G401.6 (cell line): ENCODE measurements around the gene COL25A1.

Experiments
- FAIRE-seq: peaks from 2 replicates; lab custom pipeline; 2012; peaks lifted over from hg19 to GRCh38; lab: Jason Lieb, UNC

Gene COL25A1

DNA sequence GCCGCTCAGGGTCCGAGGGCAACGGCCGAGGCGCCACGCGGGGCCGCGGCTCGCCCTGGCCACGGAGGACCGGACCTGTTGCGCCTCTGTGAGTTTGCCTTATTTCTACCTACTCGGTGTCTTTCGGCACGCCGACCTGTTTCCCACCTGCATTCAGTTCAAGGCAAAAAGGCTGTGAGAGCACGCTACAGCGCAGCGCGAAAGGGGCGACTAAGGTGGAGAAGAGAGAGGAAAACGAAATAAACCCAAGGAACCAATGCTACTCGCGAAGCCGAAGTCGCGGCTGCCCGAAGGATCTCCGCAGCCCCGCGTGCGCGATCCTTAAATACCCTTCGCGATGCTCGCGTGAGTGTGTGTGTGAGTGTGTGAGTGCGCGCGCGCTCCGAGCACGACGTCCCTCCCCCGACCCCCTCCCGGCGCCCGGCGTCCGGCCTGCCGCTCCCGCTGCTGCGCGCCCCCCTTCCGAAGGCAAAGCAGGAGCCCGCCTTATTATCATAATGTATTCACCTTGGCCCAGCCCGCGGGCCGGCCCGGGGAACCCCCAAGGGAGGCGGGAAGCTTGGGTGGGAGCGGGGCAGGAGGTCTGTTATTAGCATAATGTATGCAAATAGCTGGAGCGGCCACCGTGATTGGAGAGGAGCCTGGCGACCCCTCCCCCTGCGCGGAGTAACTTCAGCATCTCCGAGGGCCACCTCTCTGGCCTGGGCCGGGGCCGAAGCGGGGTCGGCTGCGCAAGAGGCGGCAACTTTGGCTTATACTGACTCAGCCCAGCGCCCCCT, at the start of gene COL25A1:
TSS of gene COL25A1 (minus strand) at position 298 of the 779 bp plus-strand sequence.
- FAIRE-seq = no peak

DNA sequence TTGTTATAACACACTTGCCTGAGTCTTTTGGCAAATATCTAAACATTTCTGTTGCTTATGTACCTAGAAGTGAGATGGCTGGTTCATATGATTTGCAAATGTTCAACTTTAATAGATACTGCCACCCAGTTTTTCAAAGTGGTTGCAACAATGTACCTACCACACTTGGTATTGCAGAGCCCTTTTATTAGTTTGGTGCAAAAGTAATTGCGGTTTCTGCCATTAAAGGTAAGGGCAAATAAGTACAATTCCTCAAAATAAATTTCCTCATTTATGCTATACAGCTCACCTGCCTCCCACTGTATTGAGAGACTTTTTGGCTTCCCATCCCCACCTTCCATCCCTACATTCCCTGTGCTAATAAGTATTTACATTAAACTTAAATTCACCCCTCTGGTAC, 47.7 kb upstream of the COL25A1 start:
- no peak for FAIRE-seq

DNA sequence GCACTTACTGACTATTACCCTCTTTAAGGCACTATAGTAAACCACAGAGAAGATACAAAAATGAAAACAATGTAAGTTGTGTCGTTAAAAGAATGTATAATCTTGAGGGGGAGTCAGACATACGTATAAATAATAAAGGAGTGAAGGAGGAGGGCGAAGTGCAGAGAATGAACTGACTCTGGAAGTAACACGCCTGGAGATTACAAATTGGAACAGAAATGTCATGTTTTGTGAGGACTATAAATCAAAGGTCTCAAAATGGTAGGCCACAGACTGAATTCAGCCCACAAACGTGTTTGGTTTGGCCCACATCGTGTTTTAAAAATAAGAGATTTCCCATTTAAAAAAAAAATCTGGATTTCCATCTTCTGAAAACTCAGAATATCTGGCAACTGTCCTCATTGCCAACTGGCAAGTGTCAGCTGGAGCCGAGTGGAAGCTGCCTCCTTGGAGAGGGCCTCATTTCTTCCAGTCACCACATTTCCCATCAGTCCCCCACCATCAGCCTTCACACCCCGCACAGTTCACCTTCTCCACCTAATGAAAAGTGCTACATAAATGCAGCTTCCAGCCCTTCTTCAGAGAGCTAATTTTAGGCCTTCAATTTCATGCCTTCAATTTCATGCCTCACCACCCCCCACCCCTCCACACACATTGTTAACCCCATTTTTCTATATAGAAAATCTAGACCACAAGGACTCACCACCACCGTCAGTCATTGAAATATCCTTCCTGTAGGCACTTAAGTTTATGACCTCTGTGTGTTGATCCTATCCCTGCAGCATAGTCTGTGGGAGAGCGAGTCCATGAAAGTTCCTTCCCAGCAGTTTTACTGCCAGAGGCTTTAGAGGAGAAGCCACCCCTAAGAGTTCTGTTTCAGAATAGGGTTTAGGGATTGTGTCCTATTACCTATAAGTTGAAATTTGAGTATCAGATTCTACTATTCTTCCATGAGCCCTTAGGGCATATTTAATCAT, 32.0 kb upstream of the COL25A1 start:
- FAIRE-seq = no peak

DNA sequence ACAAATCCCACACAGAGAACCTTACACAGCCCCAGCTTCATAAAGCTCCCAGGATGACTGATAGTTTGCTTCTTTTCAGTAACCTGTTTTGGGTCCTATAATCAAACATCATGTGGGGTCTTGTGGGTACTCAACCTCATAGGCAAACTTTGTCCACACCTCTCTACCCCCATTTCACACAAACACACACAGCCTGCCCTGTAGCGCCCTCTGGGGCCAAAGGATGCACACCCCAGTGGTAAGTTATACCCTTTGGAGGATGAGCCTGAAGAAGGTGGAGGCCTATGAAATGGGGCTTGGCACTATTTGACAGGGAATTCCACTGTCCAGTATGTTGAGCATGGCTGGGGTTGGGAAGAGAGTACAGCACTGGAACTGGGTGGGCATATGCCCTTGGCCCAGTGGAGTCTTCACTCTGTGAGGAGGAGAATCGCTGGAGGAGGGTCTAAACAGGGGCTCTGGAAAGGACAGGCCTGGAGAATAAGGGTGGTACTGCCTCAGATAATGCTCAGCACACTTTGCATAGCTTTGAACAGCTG, 30.5 kb upstream of the COL25A1 start:
- no peak for FAIRE-seq

DNA sequence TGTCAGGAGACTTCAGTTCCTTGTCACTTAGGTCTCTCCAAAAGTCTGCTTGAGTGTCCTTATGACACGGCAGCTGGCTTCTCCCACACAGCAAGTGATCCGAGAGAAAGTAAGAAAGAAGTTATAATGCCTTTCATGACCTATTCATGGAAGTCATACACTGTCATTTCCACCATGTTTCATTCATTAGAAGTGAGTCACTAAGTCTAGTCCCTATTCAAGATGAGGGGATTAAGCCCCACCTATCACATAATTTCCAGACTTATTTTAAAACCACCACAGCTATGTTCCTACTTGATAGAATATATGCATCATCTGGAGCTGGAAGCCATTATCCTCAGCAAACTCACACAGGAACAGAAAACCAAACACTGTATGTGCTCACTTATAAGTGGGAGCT, 25.2 kb upstream of the COL25A1 start:
- FAIRE-seq = no peak

DNA sequence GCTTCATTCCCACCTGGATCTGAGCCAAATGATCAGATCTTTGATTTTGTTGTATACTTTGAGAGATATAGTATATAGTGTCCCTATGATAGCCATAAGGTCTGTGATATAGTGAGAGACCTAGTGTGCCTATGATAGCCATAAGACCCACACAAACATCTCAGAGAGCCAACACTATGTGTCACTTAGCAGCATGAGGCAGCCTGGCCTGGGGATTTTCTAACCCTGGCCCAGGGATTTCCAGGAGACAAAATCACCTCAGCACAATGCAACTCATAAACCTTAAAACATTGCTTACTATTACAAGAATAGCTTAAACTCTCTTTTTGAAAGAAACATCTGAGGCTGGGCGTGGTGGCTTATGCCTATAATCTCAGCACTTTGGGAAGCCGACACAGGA, 23.2 kb upstream of the COL25A1 start:
- FAIRE-seq = no peak

DNA sequence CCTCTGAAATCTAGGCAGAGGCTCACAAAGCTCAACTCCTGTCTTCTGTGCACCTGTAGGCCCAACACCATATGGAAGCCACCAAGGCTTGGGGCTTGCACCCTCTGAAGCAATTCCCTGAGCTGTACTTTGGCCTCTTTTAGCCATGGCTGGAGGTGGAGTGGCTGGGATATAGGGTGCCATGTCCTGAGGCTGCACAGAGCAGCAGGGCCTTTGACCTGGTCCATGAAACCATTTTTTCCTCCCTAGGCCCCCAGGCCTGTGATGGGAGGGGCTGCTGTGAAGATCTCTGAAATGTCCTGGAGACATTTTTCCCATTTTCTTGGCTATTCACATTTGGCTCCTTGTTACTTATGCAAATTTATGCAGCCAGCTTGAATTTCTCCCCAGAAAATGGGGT, 20.9 kb upstream of the COL25A1 start:
- FAIRE-seq = no peak

DNA sequence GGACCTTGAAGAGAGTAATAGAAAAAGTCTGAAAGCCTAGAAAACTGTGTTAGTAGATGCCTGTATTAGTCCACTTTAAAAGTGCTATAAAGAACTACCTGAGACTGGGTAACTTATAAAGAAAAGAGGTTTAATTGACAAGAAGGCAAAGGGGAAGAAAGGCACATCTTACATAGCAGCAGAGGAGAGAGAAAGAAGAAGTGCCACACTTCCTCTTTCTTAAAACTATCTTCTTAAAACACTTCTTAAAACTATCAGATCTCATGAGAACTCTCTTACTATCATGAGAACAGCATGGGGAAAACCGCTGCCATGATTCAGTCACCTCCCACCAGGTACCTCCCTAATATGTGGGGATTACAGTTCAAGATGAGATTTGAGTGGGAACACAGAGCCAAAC, 18.8 kb upstream of the COL25A1 start:
- FAIRE-seq = no peak

DNA sequence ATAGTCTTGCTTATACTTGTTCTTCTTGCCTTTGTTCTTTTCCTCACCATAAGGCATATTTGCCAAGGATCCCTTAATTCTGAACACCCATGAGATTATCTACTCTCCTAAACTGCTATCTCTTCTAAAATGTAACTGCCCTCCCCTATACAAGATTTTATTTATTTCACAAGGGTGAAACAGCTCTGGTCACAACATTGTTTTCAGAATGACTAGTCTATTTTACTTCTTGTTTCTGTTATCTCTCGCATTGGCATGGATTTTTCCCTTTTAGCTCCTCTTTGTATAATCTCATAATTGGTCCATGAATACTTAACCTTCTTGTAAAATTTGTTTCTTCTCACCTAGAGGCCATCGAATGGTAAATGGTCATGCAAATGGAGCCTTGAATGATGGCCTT, 17.2 kb upstream of the COL25A1 start:
- no peak for FAIRE-seq

DNA sequence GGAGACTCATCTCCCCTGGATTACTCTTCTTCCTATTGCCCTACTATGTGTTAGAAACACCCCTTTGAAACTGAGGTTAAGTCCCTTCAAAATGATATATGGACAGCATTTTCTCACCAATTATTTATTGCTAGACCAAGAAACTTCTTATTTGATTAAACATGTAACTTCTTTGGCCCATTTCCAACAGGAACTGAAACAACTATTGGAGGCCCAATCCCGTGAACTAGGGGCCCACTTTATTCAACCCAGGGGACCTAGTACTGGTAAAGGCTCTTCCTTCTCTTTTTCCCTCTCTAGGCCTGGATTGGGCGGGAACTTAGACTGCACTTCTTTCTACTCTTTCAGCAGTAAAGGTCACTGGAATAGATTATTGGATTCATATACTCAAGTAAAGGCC, 16.7 kb upstream of the COL25A1 start:
- no peak for FAIRE-seq

DNA sequence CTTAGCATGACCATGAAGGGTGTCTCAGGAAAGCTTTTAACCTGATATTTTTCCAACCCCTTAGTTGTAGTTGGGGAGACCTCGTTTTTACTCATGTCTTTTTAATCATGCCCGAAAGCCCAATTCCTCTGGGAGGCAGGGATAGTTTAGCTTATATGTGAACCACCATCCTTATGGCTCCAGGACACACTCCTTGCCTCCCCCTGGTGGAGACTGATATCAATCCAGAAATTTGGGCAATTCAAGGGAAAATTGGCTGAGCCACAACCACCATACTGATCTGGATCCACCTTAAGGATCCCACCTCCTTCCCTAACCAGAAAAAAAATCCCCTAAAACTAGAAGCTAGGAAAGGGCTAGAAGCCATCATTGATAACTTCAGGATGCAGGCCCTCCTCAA, 13.4 kb upstream of the COL25A1 start:
- FAIRE-seq = no peak

DNA sequence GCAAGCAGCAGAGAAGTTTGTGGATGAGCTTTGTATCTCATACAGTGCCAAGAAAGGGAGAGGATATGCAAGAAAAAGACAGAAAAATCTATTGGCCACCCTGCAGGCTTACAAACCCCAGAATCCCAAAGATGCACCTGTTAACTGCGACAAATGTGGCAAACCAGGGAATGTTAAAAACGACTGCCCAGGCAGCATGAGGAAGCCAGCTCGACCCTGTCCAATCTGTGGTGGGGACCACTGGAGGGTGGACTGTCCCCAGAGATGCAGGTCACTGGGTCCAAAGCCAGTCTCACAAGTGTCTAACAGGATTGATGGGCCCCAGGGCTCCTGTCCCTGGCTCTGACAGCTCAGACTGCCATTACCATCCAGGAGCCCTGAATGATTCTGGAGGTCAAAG, 12.9 kb upstream of the COL25A1 start:
- no peak for FAIRE-seq

DNA sequence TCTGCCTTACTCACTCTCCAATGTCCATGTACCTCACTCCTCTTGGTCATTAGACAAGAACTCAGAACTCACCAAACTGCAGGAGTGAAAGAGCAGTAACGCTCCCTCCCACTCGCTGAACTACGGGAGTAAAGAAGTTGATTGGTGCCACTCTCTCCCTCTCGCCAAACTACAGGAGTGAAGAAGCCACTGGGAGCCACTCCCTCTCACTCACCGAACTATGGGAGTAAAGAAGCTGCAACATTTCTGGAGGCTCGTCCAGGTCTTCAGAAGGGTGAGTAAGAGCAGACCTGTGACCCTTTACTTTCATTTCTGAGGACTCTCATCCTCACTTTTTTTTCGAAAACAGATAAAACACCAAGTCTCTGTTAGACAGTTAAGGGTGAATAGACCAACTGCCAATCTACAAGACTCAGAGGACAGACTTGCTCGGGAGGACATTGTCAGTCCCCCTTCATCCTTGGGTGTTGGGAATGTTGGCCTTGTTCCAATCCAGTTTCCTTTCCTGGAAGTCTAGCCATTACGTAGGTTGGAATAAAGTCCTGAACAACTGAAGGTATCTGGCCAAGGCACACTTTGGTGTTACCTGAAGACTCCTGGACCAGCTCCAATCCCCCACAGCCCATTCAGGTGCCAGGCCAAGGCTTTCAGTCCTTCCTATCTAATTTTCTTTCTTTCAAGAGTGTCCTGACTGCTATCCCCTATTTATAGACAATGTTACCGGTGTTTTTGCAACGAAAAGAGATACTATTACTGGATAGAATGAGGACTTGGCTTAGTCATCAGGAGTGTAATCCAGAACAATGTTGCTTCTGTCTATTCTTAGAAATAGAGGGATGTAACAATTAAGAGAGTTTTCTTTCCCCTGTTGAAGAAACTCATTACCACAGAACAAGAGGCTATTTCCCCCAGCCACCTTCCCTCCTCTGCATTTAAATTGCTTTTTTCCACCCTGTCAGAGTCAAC, 11.0 kb upstream of the COL25A1 start:
- FAIRE-seq = no peak

DNA sequence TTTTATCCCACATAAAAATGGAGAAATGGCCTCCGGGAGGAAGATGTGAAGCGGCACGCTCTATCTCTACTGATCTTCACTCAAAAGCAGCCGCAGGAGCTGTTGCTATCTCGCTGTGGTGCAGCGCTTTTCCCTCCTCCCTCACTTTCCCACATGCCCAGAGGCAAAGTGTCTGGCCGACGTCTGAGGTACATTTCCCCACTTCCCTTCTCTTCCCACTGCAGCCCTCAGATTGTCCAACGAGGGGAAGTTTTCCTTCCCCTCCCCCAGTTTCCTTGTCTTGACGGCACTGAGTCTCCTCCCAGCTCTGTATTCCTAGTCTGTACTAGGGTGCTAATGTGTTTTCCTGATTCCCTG, 660 bp upstream of the COL25A1 start:
- no peak for FAIRE-seq

DNA sequence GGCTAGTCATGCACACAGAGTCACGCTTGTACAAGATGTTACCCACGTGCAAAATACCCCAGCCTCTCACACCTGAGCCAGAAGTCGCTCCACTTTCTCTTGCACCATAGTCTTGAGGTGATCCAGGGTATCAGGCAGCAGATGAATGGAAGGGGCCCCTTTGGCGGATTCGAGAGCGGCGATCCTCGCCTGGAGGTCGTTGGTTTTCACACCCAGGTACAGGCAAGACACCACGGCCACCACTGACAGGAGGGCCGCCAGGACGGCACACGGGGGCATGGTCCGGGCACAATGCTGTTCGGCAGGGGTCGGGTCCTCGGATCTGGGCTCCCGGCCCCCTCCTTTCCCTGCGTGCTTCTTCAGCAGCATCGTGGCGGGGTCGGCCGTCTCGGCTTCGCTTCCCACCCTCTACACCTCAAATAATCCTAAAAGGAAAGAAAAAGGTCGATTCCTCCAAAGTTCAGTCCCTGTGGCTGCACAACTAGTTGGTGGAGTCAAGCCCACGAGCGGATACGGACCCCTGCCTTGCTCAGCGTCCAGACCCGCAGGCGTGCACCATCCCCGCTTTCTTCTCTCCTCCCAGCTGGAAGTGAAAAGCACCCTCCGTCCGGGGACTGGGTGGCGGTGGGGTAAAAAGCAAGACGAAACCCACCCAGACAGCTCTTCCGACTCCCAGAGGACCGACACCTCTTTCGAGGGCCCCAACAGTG, 652 bp downstream of the COL25A1 start:
- no peak for FAIRE-seq

DNA sequence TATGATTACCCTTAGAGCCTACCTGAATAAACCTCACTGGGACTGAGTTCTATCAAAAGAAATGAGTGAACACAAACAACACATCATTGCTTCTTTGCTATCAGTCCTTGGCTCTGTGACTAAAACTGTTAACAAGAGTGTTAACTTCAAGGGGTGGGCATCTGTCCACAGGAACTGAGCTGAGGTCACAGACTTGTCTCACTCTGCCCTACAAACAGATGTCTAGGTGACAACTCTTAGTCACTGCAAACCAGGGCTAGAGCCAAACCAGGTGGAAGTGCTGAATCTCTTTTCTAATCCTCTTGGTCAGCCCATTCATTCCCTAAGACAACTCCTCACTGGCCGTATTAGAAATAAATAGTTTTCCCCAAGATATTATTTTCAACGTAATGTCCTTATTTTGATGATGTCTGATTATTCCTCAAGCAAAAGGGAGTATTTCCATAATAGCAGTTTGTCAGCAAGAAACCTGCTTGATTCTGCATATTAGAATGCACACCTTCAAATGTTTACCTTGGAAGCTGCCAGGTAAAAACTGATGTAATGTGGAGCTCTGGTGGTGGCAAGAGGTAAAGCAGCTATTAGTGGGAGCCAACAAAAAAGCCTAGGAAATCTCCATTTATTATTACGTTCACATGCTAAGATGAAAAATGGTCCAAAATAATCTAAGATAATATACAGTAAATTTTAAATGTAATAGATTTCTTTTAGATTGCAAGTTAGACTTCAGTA, 4.0 kb downstream of the COL25A1 start:
- FAIRE-seq = peak; percentile 21

DNA sequence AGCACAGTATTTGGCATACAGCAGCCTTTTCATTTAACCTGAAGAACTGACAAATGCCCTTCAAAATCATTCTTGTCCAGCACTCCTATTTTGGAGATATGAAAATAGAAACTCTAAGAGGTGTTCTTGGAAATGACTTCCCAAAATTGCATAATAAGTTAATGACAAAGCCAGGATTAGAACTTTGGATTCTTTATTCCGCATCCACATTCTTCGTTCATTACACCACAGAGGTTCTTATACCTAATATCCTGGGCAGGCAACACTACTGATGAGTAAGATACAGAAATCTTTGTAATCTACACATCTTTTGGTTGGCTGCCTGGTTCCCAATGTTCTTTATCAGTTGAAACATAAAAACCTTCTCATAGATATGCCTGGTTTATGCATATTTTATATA, 5.9 kb downstream of the COL25A1 start:
- FAIRE-seq = no peak

DNA sequence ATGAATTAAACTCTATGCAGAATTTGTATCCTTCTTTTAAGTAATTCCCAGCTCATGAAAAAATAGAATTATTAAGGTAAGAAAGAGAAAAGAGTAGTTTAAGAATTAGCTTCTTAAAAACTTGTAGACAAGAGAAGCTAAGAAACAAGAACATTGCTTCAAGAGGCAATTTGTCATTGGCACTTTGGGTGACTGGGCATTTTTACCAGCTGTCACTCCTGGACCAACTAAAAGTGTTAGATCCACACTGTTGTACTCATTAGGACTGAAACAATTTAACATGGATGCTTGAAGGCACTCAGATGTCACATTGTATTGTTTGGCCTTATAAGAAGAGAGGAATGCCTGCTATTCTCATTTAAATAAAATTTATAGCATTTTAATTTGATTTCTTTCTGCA, 7.4 kb downstream of the COL25A1 start:
- FAIRE-seq = no peak

DNA sequence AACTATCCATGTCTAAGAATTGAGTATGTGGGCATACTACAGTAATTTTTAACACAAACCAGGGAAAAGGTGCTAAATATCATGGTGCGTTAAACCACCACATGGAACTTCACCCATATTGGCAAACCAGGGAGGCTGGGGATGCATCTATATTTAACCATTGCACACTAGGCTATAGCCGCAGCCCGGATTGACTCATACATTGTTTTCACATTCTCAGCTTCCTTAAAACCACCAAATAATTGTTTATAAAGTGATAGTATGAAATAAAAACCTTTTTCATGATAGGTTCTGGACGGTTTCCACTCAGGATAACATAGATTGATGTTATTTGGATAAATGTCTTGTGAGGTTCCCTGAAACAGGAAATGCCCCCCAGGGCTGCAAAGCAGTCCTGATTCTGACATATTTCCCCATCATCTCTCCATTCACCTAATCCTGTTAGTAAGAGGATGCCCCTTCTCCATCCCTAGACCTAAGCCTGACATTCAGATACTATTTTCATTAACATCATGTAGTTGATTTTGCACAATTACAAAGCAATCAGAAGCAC, 7.9 kb downstream of the COL25A1 start:
- FAIRE-seq = no peak

DNA sequence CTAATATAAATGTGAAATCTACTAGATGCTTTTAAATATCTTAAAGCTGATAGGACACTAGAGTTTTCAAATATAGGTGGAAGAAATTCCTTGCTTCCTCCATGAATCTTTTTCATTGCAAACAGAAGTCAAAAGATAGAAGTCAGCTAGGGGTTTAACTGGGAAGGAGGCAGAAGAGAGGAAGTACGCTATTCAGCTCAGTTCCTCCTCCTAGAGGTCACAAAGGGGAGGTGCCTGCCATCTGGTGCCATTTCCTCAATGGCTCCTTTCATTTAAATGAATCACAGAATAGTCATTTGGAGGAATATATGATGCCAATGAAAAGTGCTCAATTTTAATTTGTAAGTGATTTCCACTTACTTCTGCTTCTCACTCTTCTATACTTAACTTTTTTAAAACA, 8.5 kb downstream of the COL25A1 start:
- FAIRE-seq = no peak
